Lower lobe of right lung (tissue), 2 donors: ENCODE measurements around the gene CDR2L. TPM values are rescaled to one million over a fixed set of nuclear protein-coding genes. Genes with fewer than 3 reads are reported as not detected.
"Not testable (repeated sequence)": the region's sequence is repeated elsewhere in the genome, so short reads cannot be mapped to it uniquely, and the experiment has no call there.

Source experiments
- ATAC-seq, 2 donors: fragments of 200-7000 bp; cut with Tn5 transposase; one replicate each; pipeline ENCODE4 v1.9.1; 2020 to 2022; ENCODE audit warnings: mild to moderate bottlenecking in 2 of 2, moderate library complexity in 2 of 2
- DNase-seq: peaks from one replicate; pipeline ENCODE4 v3.0.0-alpha.2; 2020
- H3K27ac ChIP-seq: fragments of 200-600 bp; one replicate; pipeline ENCODE4 v1.8.0; 2022
- H3K27me3 ChIP-seq: fragments of 200-600 bp; one replicate; pipeline ENCODE4 v1.8.0; 2022; ENCODE audit warnings: low read depth
- H3K36me3 ChIP-seq: fragments of 200-600 bp; one replicate; pipeline ENCODE4 v1.8.0; 2022; ENCODE audit warnings: mild to moderate bottlenecking
- H3K4me1 ChIP-seq: fragments of 200-600 bp; one replicate; pipeline ENCODE4 v1.8.0; 2022
- H3K4me3 ChIP-seq: fragments of 200-600 bp; one replicate; pipeline ENCODE4 v1.8.0; 2022; ENCODE audit warnings: mild to moderate bottlenecking
- H3K9me3 ChIP-seq: fragments of 200-600 bp; one replicate; pipeline ENCODE4 v1.8.0; 2022
- CTCF ChIP-seq: fragments of 200-600 bp; IDR thresholded peaks from one replicate; pipeline ENCODE4 v1.8.0; 2022; ENCODE audit warnings: antibody characterized with exemption, mild to moderate bottlenecking
- intact Hi-C: fragments of 100-400 bp; cut with DNase I; formaldehyde crosslinking; loops from one replicate; pipeline ENCODE4 v1.11.0; 2022
- total RNA-seq: library from RNA; stranded (reverse); fragmentation: NEBNext Ultra II Directional; extraction: Animal tissue kit (Norgen Biotek cat#: 25700); gene quantifications from one replicate; pipeline ENCODE4 v1.2.1, GENCODE V29; 2021
- donor health status: DM: no; HTN: yes; CAD: no; lungs with severe emphysema.

The CDR2L gene
- total RNA-seq, 1 donor from 2014 or later: 12.6 TPM

DNA sequence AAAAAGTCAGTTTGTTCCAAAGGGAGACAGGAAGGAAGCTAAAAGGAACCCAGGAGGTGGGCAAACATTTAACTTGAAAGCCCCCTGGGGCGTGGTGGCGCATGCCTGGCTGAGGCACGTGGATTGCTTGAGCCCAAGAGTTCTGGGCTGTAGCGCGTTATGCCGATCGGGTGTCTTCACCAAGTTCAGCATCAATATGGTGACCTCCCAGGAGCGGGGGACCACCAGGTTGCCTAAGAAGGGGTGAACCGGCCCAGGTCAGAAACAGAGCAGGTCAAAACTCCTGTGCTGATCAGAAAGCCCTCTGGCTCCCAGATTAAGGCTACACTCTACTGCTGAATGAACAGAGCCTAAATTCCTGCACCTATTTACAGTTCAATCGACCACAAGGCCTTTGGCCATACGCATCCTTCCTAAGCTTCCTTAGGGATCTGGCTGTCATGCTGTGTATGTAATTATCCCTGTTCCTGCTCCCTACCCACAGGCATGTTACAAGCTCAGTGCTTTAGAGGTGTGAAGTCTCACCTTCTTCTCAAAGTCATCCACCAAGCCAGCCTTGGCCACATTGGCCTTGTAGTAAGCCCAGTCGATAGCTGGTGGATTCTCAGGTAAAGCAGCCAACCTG lies 54.3 kb downstream of the CDR2L start:
- no peaks in the 10 kb centered on the region for H3K9me3 ChIP-seq
- peaks cover 14% of the 10 kb centered on the region for H3K4me1 ChIP-seq
- no peak overlapping the region for H3K4me3 ChIP-seq
- no peak overlapping the region for H3K27ac ChIP-seq
- ATAC-seq: no peak
- intact Hi-C loops: no loop called here
- TF ChIP-seq CTCF: no peak
- H3K36me3 ChIP-seq: peaks cover 53% of the 10 kb centered on the region
- no peak for DNase-seq
- no peaks in the 10 kb centered on the region for H3K27me3 ChIP-seq

GRCh38 chr17:75043789-75044188 lies 56.4 kb downstream of the CDR2L start:
- DNase-seq, H3K9me3 ChIP-seq, H3K27ac ChIP-seq, intact Hi-C loops, ATAC-seq, H3K4me3 ChIP-seq, H3K27me3 ChIP-seq: not testable (repeated sequence)
- H3K36me3 ChIP-seq: peaks cover 42% of the 10 kb centered on the region
- peaks cover 20% of the 10 kb centered on the region for H3K4me1 ChIP-seq

DNA sequence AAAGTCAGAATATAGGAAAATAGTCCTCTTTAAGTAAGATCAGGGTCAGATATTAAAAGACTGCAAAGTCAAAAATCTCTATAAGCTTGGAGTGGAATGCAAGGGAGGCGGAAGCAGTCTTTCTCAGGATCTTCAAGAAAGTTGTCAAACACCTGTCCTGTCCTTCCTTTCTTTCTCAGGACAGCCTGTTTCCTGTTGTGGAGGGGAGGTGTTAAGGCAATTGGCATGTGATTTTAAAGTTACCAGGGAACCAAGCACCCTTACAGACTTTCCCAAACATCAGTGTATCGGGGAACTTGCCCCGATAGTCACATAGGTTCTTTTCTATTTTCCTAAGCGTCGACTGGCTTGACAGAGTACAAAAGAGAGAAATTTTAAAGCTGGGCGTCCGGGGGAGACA lies 57.3 kb downstream of the CDR2L start:
- no peak for DNase-seq
- no peak overlapping the region for H3K4me3 ChIP-seq
- peaks cover 23% of the 10 kb centered on the region for H3K4me1 ChIP-seq
- H3K27me3 ChIP-seq: no peaks in the 10 kb centered on the region
- H3K27ac ChIP-seq: no peak overlapping the region
- no peak for ATAC-seq
- no peak for TF ChIP-seq CTCF
- intact Hi-C loops: no loop called here
- H3K36me3 ChIP-seq: peaks cover 36% of the 10 kb centered on the region
- H3K9me3 ChIP-seq: no peaks in the 10 kb centered on the region

- Histone ChIP-seq H3K36me3 (peaks cover 36% of the 10 kb centered on the region), H3K4me1 (peaks cover 23% of the 10 kb centered on the region), H3K4me3 (peak overlapping the region; percentile 84), H3K27ac (peak overlapping the region; percentile 98)
- DNase-seq, intact Hi-C loops, ATAC-seq, H3K27me3 ChIP-seq, H3K9me3 ChIP-seq: not testable (repeated sequence)
Observed at GRCh38 chr17:75045946-75046406, 58.5 kb downstream of the CDR2L start.

DNA sequence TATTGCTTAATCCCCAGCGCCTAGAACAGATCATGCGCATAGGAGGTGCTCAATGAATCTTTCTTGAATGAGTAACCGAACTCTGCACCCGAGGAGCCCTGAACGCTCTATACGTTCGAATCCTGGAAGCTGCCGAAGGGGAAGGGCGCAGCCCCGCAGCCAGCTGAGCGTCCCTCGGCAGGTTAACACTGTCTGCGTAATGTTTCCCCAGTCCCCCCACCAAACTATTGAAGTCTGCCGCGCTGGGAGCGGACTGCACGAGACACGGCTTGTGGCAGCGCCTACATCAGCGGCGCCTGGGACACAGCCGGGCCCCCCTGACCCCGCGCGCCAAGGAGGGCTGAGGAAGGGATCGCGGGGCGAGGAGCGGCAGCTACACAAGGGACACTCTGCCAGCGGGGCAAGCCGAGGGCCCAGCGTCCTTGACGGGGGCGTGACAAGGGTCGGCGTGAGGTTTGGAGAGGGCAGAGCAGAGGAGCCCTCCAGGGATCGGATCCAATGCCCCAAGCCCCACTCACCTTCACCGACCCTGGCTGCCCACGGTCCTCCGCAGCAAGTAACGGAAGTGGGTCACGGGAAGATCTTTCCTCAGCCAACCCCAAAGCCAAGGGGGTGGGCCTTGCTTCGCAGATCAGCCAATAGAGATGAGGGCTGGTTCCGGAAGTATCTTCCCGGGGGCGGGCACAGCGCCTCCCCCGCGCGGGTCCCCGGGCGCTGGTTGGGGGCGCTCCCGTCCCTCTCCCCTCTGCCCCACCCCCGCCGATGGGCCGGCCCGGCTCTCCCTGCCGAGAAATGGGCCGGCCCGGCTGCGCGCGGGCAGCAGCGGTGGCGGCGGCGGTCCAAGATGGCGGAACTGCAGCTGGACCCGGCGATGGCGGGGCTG lies 59.2 kb downstream of the CDR2L start, which contains the start of the genes ATP5PD and KCTD2:
Gene ATP5PD, minus strand, starts transcription at position 563 of the 883 bp plus-strand sequence. CDS start 4,319 bp downstream, outside the sequence.
Gene KCTD2, plus strand, starts transcription at position 819 of the 883 bp plus-strand sequence. Its CDS starts 26 bp downstream, at position 845.
- Histone ChIP-seq H3K4me1 (peaks cover 23% of the 10 kb centered on the region), H3K9me3 (no peaks in the 10 kb centered on the region), H3K27me3 (no peaks in the 10 kb centered on the region), H3K36me3 (peaks cover 36% of the 10 kb centered on the region), H3K4me3 (peak within 1 kb of the TSS; percentile 84), H3K27ac (peak within 1 kb of the TSS; percentile 98)
- DNase-seq (peak; percentile 96), ATAC-seq (peak; percentile 99 to 100)
- peak; percentile 8 for TF ChIP-seq CTCF
- intact Hi-C loops: no loop called here

GRCh38 chr17:75047398-75048098 lies 60.1 kb downstream of the CDR2L start:
- peak; percentile 64 for DNase-seq

More at GRCh38 chr17:75047398-75048098, 60.1 kb downstream of the CDR2L start:
- TF ChIP-seq CTCF: no peak
- H3K9me3 ChIP-seq: no peaks in the 10 kb centered on the region
- H3K4me3 ChIP-seq: peak overlapping the region; percentile 84
- intact Hi-C loops: no loop called here
- no peaks in the 10 kb centered on the region for H3K27me3 ChIP-seq
- no peak for ATAC-seq
- peak overlapping the region; percentile 98 for H3K27ac ChIP-seq
- H3K4me1 ChIP-seq: peaks cover 23% of the 10 kb centered on the region
- H3K36me3 ChIP-seq: peaks cover 36% of the 10 kb centered on the region
